PC-9 (cell line): ENCODE data around the gene TRIM77. TPM values are rescaled to one million over a fixed set of nuclear protein-coding genes. Genes with fewer than 3 reads are reported as not detected.

Source experiments
- total RNA-seq: library from RNA; stranded (reverse); gene quantifications from 2 replicates; pipeline ENCODE4 v1.2.3, GENCODE V29; 2021

TRIM77 gene
- total RNA-seq, 1 experiment from 2014 or later, result not detected

Other genes with a start within 250 kb of the TRIM77 start
- not detected in 2 replicates for gene NOX4, start 218.9 kb upstream of the TRIM77 start, total RNA-seq
- gene TRIM49, start 98.3 kb downstream of the TRIM77 start, total RNA-seq, result not detected in 2 replicates
- not detected in 2 replicates for gene TRIM64B, start 168.2 kb downstream of the TRIM77 start, total RNA-seq
- not detected in 2 replicates for gene TRIM49D1, start 211.9 kb downstream of the TRIM77 start, total RNA-seq
- gene TRIM49D2, start 213.8 kb downstream of the TRIM77 start, total RNA-seq, result not detected in 2 replicates